ENCODE results near the gene KRT40.

GRCh38 chr17:41024697-41025096 lies 40.6 kb upstream of the KRT40 start:
- TF ChIP-seq RCOR1 (IDR thresholded peaks at IDR 0.05; ENCODE audit: insufficient replicate concordance, low read length) (no peak), CTCF (conservative IDR thresholded peaks at IDR 0.05; ENCODE audit: low read depth, low read length) (no peak), POLR2A (IDR thresholded peaks at IDR 0.05; ENCODE audit: low read depth, low read length) (no peak), CEBPB (IDR thresholded peaks at IDR 0.05; ENCODE audit: low read depth, low read length) (no peak), RFX5 (IDR thresholded peaks at IDR 0.05; ENCODE audit: low read depth, low read length) (no peak), FOS (IDR thresholded peaks at IDR 0.05; ENCODE audit: low read depth, low read length) (no peak), RAD21 (IDR thresholded peaks at IDR 0.05; ENCODE audit: low read length) (no peak), CHD1 (IDR thresholded peaks at IDR 0.05; ENCODE audit: low read depth, low read length) (no peak)
- TF ChIP-seq, protein P1, sequence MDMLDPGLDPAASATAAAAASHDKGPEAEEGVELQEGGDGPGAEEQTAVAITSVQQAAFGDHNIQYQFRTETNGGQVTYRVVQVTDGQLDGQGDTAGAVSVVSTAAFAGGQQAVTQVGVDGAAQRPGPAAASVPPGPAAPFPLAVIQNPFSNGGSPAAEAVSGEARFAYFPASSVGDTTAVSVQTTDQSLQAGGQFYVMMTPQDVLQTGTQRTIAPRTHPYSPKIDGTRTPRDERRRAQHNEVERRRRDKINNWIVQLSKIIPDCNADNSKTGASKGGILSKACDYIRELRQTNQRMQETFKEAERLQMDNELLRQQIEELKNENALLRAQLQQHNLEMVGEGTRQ (IDR thresholded peaks at IDR 0.05; ENCODE audit: low read depth, low read length) = no peak

Data from IMR-90 (cell line).